Neural cell (in vitro differentiated cells): Measurements from ENCODE around the gene PCSK4. TPM values are rescaled to one million over a fixed set of nuclear protein-coding genes. Genes with fewer than 3 reads are reported as not detected.

Experiments used
- H2AFZ ChIP-seq: fragments of 200-600, 300-800 bp; sonication (generic), shearing (Covaris generic); 2 replicates; pipeline ENCODE4 v1.6.0; 2014; ENCODE audit warnings: low read depth, mild to moderate bottlenecking, antibody characterized with exemption, low read length, moderate library complexity
- H3F3A ChIP-seq: fragments of 200-600 bp; shearing (Covaris generic); 2 replicates; pipeline ENCODE4 v1.6.1; 2016; ENCODE audit warnings: mild to moderate bottlenecking, moderate library complexity, mixed read lengths, antibody characterized with exemption, low read length; ENCODE audit not compliant: insufficient read depth, poor library complexity, severe bottlenecking
- H3K27ac ChIP-seq: fragments of 200-600, 300-800 bp; sonication (generic), shearing (Covaris generic); 2 replicates; pipeline ENCODE4 v1.5.1; 2014; ENCODE audit warnings: mild to moderate bottlenecking, low read length, moderate library complexity
- H3K27me3 ChIP-seq: fragments of 300-800, 200-600 bp; sonication (generic), shearing (Covaris generic); 2 replicates; pipeline ENCODE4 v1.6.0; 2014; ENCODE audit warnings: mild to moderate bottlenecking, low read depth, low read length, moderate library complexity; ENCODE audit not compliant: insufficient read depth
- H3K36me3 ChIP-seq: fragments of 300-800, 200-600 bp; sonication (generic), shearing (Covaris generic); 2 replicates; pipeline ENCODE4 v1.5.1; 2014; ENCODE audit warnings: mild to moderate bottlenecking, antibody characterized with exemption, low read length, moderate library complexity; ENCODE audit not compliant: insufficient read depth
- H3K4me2 ChIP-seq: fragments of 300-800, 200-600 bp; sonication (generic), shearing (Covaris generic); 2 replicates; pipeline ENCODE4 v1.6.0; 2014; ENCODE audit warnings: mild to moderate bottlenecking, low read length
- H3K4me3 ChIP-seq: fragments of 300-800, 200-600 bp; sonication (generic), shearing (Covaris generic); 2 replicates; pipeline ENCODE4 v1.5.1; 2014; ENCODE audit warnings: mild to moderate bottlenecking, low read length, moderate library complexity
- H3K79me2 ChIP-seq: fragments of 200-600 bp; shearing (Covaris generic); replicated peaks from 2 replicates; pipeline ENCODE4 v1.6.0; 2014; ENCODE audit warnings: mild to moderate bottlenecking, low read length, moderate library complexity; ENCODE audit not compliant: insufficient read depth
- H3K9ac ChIP-seq: fragments of 300-800, 200-600 bp; sonication (generic), shearing (Covaris generic); 2 replicates; pipeline ENCODE4 v1.6.1; 2016; ENCODE audit warnings: mild to moderate bottlenecking, low read length, mixed read lengths
- H3K9me2 ChIP-seq: fragments of 200-600 bp; shearing (Covaris generic); 2 replicates; pipeline ENCODE4 v1.6.1; 2016; ENCODE audit warnings: mild to moderate bottlenecking, low read length, mixed read lengths; ENCODE audit not compliant: insufficient read depth
- H3K9me3 ChIP-seq: fragments of 200-600, 300-800 bp; sonication (generic), shearing (Covaris generic); 2 replicates; pipeline ENCODE4 v1.6.1; 2016; ENCODE audit warnings: mild to moderate bottlenecking, mixed run types, low read length, moderate library complexity, mixed read lengths
- H4K20me1 ChIP-seq: fragments of 200-600 bp; shearing (Covaris generic); 2 replicates; pipeline ENCODE4 v1.6.1; 2016; ENCODE audit warnings: mild to moderate bottlenecking, mixed run types; ENCODE audit not compliant: insufficient read depth
- CTCF ChIP-seq: fragments of 450-650 bp; IDR thresholded peaks from 2 replicates; pipeline ENCODE4 v1.5.1; 2014; ENCODE audit warnings: antibody characterized with exemption, mild to moderate bottlenecking, moderate library complexity; ENCODE audit not compliant: poor library complexity, severe bottlenecking
- EP300 ChIP-seq: fragments of 450-650 bp; conservative IDR thresholded peaks from 2 replicates; pipeline ENCODE4 v1.6.1; 2014; ENCODE audit warnings: antibody characterized with exemption, mild to moderate bottlenecking, moderate library complexity; ENCODE audit not compliant: poor library complexity, severe bottlenecking
- EZH2 ChIP-seq: fragments of 200-600, 300-800 bp; shearing (Covaris generic), sonication (generic); IDR thresholded peaks from 2 replicates; pipeline ENCODE4 v1.6.1; 2014; ENCODE audit warnings: antibody characterized with exemption, low read length, borderline replicate concordance, mild to moderate bottlenecking; ENCODE audit not compliant: insufficient read depth, poor library complexity, severe bottlenecking
- MXI1 ChIP-seq: fragments of 450-650 bp; conservative IDR thresholded peaks from 2 replicates; pipeline ENCODE4 v1.6.1; 2014; ENCODE audit warnings: antibody characterized with exemption, mild to moderate bottlenecking; ENCODE audit not compliant: poor library complexity, severe bottlenecking
- POLR2AphosphoS5 ChIP-seq: IDR thresholded peaks from 2 replicates; pipeline ENCODE4 v1.6.1; 2012
- RAD21 ChIP-seq: fragments of 450-650 bp; conservative IDR thresholded peaks from 2 replicates; pipeline ENCODE4 v1.6.1; 2014; ENCODE audit warnings: antibody characterized with exemption, mild to moderate bottlenecking, moderate library complexity
- REST ChIP-seq: IDR thresholded peaks from 2 replicates; pipeline ENCODE4 v1.6.1; 2012; ENCODE audit warnings: borderline replicate concordance
- SMC3 ChIP-seq: fragments of 450-650 bp; conservative IDR thresholded peaks from 2 replicates; pipeline ENCODE4 v1.6.1; 2014; ENCODE audit warnings: antibody characterized with exemption, mild to moderate bottlenecking, moderate library complexity; ENCODE audit not compliant: poor library complexity
- TAF1 ChIP-seq: IDR thresholded peaks from 2 replicates; pipeline ENCODE4 v1.6.1; 2012; ENCODE audit warnings: low read depth
- polyA plus RNA-seq: library from polyadenylated mRNA; depleted of rRNA; stranded (reverse); fragments of >200 nt; gene quantifications from 2 replicates; pipeline ENCODE4 v1.2.3, GENCODE V29; 2014

The PCSK4 gene
- polyA plus RNA-seq, 1 donor from 2014 or later: 11.8 TPM

GRCh38 chr19:1468274-1468820, 21.8 kb downstream of the PCSK4 start:
- no peaks in the 10 kb centered on the region for H3K36me3 ChIP-seq
- no peak overlapping the region for H3K9ac ChIP-seq
- TF ChIP-seq POLR2AphosphoS5 (peak; percentile 5), CTCF (no peak)
- H3K27ac ChIP-seq: no peak overlapping the region
- H2AFZ ChIP-seq: no peak overlapping the region
- H3K79me2 ChIP-seq: peaks cover 5% of the 10 kb centered on the region
- no peak overlapping the region for H3K4me3 ChIP-seq
- no peak overlapping the region for H3K4me2 ChIP-seq
- no peaks in the 10 kb centered on the region for H3K9me2 ChIP-seq
- H3K9me3 ChIP-seq: no peaks in the 10 kb centered on the region
- no peaks in the 10 kb centered on the region for H3F3A ChIP-seq
- peaks cover 61% of the 10 kb centered on the region for H4K20me1 ChIP-seq
- no peaks in the 10 kb centered on the region for H3K27me3 ChIP-seq

DNA sequence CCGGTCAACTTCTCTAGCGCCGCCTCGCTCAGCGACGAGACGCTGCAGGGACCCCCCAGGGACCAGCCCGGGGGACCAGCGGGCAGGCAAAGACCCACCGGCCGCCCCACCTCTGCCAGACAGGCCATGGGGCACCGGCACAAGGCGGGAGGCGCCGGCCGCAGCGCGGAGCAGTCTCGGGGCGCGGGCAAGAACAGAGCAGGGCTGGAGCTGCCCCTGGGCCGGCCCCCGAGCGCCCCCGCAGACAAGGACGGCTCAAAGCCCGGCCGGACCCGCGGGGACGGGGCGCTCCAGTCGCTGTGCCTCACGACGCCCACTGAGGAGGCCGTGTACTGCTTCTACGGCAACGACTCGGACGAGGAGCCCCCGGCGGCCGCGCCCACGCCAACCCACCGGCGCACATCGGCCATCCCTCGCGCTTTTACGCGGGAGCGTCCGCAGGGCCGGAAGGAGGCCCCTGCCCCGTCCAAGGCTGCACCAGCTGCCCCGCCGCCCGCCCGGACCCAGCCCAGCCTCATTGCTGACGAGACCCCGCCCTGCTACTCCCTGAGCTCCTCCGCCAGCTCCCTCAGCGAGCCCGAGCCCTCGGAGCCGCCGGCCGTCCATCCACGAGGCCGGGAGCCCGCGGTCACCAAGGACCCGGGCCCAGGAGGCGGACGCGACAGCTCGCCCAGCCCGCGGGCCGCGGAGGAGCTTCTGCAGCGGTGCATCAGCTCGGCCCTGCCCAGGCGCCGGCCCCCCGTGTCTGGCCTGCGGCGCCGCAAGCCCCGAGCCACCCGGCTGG, 22.5 kb downstream of the PCSK4 start:
- H3F3A ChIP-seq: no peaks in the 10 kb centered on the region
- no peaks in the 10 kb centered on the region for H3K9me2 ChIP-seq
- H3K9ac ChIP-seq: no peak overlapping the region
- no peaks in the 10 kb centered on the region for H3K36me3 ChIP-seq
- no peaks in the 10 kb centered on the region for H3K9me3 ChIP-seq
- no peak overlapping the region for H3K27ac ChIP-seq
- H3K4me3 ChIP-seq: no peak overlapping the region
- H3K4me2 ChIP-seq: no peak overlapping the region
- peaks cover 54% of the 10 kb centered on the region for H4K20me1 ChIP-seq
- H3K79me2 ChIP-seq: peaks cover 5% of the 10 kb centered on the region
- H2AFZ ChIP-seq: no peak overlapping the region
- no peaks in the 10 kb centered on the region for H3K27me3 ChIP-seq
- TF ChIP-seq REST: no peak
- no peak for TF ChIP-seq EZH2
- TF ChIP-seq EP300: no peak
- TF ChIP-seq POLR2AphosphoS5: no peak
- TF ChIP-seq TAF1: no peak
- TF ChIP-seq CTCF: no peak
- TF ChIP-seq SMC3: no peak
- TF ChIP-seq RAD21: no peak
- no peak for TF ChIP-seq MXI1
